ENCODE results near the gene FAF1.
"Not testable (repeated sequence)": the region's sequence is repeated elsewhere in the genome, so short reads cannot be mapped to it uniquely, and the experiment has no call there.

FAF1 gene

GRCh38 chr1:50894340-50894739 lies 65.7 kb downstream of the FAF1 start:
- intact Hi-C loops (cut with DNase I; ENCODE audit: low total_unique reads), result no loop called here

DNA sequence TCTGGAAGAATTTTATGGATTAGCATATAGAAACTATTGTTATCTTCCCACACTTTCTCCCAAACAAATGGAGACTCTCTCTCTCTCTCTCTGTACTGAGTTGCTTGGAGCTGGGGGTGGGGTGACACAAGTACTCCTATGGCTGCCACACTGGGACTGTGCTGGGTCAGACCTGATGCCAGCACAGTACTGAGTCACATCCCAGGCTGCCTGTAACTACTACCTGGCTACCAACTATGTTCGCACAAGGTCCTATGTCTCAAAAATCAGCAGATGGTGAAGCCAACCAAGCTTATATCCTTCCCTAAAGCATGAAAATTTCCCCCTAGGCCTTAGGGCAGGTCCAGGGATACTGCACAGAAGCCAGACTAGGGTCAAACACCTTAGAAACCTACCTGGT lies 66.6 kb downstream of the FAF1 start:
- Histone ChIP-seq H3K4me3 (no peak overlapping the region), H3K27ac (no peak overlapping the region), H3K27me3 (no peaks in the 10 kb centered on the region), H3K36me3 (no peaks in the 10 kb centered on the region), H3K4me1 (no peaks in the 10 kb centered on the region), H3K9me3 (peaks cover 0 to 3% (median 0%) of the 10 kb centered on the region in 3 donors)
- DNase-seq, result no peak
- TF ChIP-seq CTCF (IDR thresholded peaks at IDR 0.05), result no peak
- intact Hi-C loops (cut with DNase I; ENCODE audit: low total_unique reads), result no loop called here

More at GRCh38 chr1:50894340-50894739, 65.7 kb downstream of the FAF1 start:
- no peak for DNase-seq
- Histone ChIP-seq H3K4me3 (no peak overlapping the region), H3K4me1 (no peaks in the 10 kb centered on the region), H3K27me3 (no peaks in the 10 kb centered on the region), H3K9me3 (peaks cover 0 to 3% (median 0%) of the 10 kb centered on the region in 3 donors), H3K27ac (no peak overlapping the region), H3K36me3 (no peaks in the 10 kb centered on the region)
- TF ChIP-seq CTCF (IDR thresholded peaks at IDR 0.05), result no peak

DNA sequence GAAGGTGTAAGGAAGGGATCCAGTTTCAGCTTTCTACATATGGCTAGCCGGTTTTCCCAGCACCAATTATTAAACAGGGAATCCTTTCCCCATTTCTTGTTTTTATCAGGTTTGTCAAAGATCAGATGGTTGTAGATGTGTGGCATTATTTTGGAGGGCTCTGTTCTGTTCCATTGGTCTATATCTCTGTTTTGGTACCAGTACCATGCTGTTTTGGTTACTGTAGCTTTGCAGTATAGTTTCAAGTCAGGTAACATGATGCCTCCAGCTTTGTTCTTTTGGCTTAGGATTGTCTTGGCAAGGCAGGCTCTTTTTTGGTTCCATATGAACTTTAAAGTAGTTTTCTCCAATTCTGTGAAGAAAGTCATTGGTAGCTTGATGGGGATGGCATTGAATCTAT lies 72.5 kb downstream of the FAF1 start:
- DNase-seq; H3K4me3 ChIP-seq; intact Hi-C loops (cut with DNase I; ENCODE audit: low total_unique reads); H3K36me3 ChIP-seq; H3K27ac ChIP-seq; H3K9me3 ChIP-seq; H3K4me1 ChIP-seq; H3K27me3 ChIP-seq: not testable (repeated sequence)

DNA sequence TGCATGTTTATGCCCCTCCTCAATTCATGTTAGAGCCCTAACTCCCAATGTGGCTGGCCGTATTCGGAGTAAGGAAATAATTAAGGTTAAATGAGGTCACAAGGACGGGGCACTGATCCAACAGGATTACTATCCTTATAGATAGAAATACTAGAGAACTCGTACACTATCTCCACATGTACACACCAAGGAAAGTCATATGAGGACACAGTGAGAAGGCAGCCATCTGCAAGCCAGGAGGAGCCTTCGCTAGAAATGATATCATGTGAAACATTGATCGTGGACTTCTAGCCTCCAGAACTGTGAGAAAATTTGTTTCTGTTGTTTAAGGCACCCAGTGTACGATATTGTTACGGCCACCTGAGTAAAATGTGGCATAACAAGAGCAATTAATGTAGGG lies 79.7 kb downstream of the FAF1 start:
- peaks cover 0 to 26% (median 0%) of the 10 kb centered on the region in 4 donors for H3K4me1 ChIP-seq
- no peaks in the 10 kb centered on the region for H3K27me3 ChIP-seq
- intact Hi-C loops (cut with DNase I; ENCODE audit: low total_unique reads), result no loop called here
- no peak for DNase-seq
- TF ChIP-seq CTCF (IDR thresholded peaks at IDR 0.05), result no peak
- H3K36me3 ChIP-seq, result no peaks in the 10 kb centered on the region
- H3K9me3 ChIP-seq, result no peaks in the 10 kb centered on the region
- no peak overlapping the region for H3K27ac ChIP-seq
- no peak overlapping the region for H3K4me3 ChIP-seq

GRCh38 chr1:50879137-50879536 lies 80.9 kb downstream of the FAF1 start:
- Histone ChIP-seq H3K36me3 (no peaks in the 10 kb centered on the region), H3K4me3 (no peak overlapping the region), H3K27me3 (no peaks in the 10 kb centered on the region), H3K4me1 (peaks cover 0 to 26% (median 0%) of the 10 kb centered on the region in 4 donors), H3K27ac (no peak overlapping the region), H3K9me3 (no peaks in the 10 kb centered on the region)
- intact Hi-C loops (cut with DNase I; ENCODE audit: low total_unique reads), result no loop called here
- TF ChIP-seq CTCF (IDR thresholded peaks at IDR 0.05), result no peak
- DNase-seq, result no peak

GRCh38 chr1:50878434-50878833 lies 81.6 kb downstream of the FAF1 start:
- peaks cover 0 to 26% (median 0%) of the 10 kb centered on the region in 4 donors for H3K4me1 ChIP-seq
- H3K27ac ChIP-seq, result no peak overlapping the region
- no peaks in the 10 kb centered on the region for H3K36me3 ChIP-seq
- no peaks in the 10 kb centered on the region for H3K9me3 ChIP-seq
- no peak overlapping the region for H3K4me3 ChIP-seq
- TF ChIP-seq CTCF (IDR thresholded peaks at IDR 0.05), result no peak
- intact Hi-C loops (cut with DNase I; ENCODE audit: low total_unique reads), result no loop called here
- no peak for DNase-seq
- H3K27me3 ChIP-seq, result no peaks in the 10 kb centered on the region

Measured in tibial artery (tissue), 4 donors.